H1 (cell line): Measurements from ENCODE around the gene VRK3. TPM values are rescaled to one million over a fixed set of nuclear protein-coding genes. Genes with fewer than 3 reads are reported as not detected.

Source experiments
- CTCF ChIA-PET: fragments of 300-600 bp; sonication (Branson Sonifier 250); formaldehyde crosslinking; loops from one replicate; lab custom pipeline; 2021; ENCODE audit not compliant: partially characterized antibody; lab: Charles Lee
- POLR2A ChIA-PET: fragments of 300-600 bp; sonication (Branson Sonifier 250); formaldehyde crosslinking; loops from one replicate; lab custom pipeline; 2021; ENCODE audit warnings: inconsistent platforms; ENCODE audit not compliant: partially characterized antibody; lab: Charles Lee
- DNase-seq, 2 experiments: peaks; one replicate each; pipeline versions ENCODE4 v3.0.0 to v3.0.0-alpha.2; 2010 to 2022; ENCODE audit warnings: low spot score in 2 of 2, low read depth in 1 of 2, mixed read lengths in 1 of 2
- FAIRE-seq: peaks from 2 replicates; lab custom pipeline; 2011; peaks lifted over from hg19 to GRCh38; lab: Jason Lieb, UNC
- H2AFZ ChIP-seq: 2 replicates; pipeline ENCODE4 v1.8.1; 2012; ENCODE audit warnings: low read length, inconsistent platforms
- H2AK5ac ChIP-seq: 2 replicates; pipeline ENCODE4 v1.6.1; 2013; ENCODE audit warnings: low read depth, low read length
- H2BK120ac ChIP-seq: replicated peaks from 2 replicates; pipeline ENCODE3; 2013; ENCODE audit warnings: low read depth, low read length, inconsistent platforms
- H2BK12ac ChIP-seq: 2 replicates; pipeline ENCODE4 v1.6.1; 2013; ENCODE audit warnings: low read depth, low read length
- H2BK15ac ChIP-seq: 2 replicates; pipeline ENCODE4 v1.6.1; 2013; ENCODE audit warnings: low read length
- H2BK20ac ChIP-seq: 2 replicates; pipeline ENCODE4 v1.6.1; 2013; ENCODE audit warnings: low read length
- H2BK5ac ChIP-seq: 2 replicates; pipeline ENCODE4 v1.6.1; 2013; ENCODE audit warnings: low read depth, low read length
- H3K14ac ChIP-seq: 2 replicates; pipeline ENCODE4 v1.6.1; 2013; ENCODE audit warnings: inconsistent platforms; ENCODE audit not compliant: insufficient read length
- H3K18ac ChIP-seq: 2 replicates; pipeline ENCODE4 v1.6.1; 2013; ENCODE audit warnings: low read length; ENCODE audit errors: extremely low read depth
- H3K23ac ChIP-seq: 2 replicates; pipeline ENCODE4 v1.6.1; 2013; ENCODE audit warnings: inconsistent platforms; ENCODE audit not compliant: insufficient read length
- H3K23me2 ChIP-seq: 2 replicates; pipeline ENCODE4 v1.6.1; 2013; ENCODE audit warnings: low read depth, low read length
- H3K27ac ChIP-seq: 2 replicates; pipeline ENCODE4 v1.6.1; 2011; ENCODE audit warnings: low read depth, low read length, inconsistent platforms
- H3K27me3 ChIP-seq, 4 experiments: replicated peaks in 1 of 4; 1 replicate in 1 of 4; 2 replicates in 3 of 4; pipeline versions ENCODE4 v1.6.1 to v1.8.1; 2011 to 2013; ENCODE audit warnings: low read length in 3 of 4, mild to moderate bottlenecking in 3 of 4, inconsistent platforms in 2 of 4, mixed read lengths in 2 of 4, moderate library complexity in 1 of 4; ENCODE audit not compliant: control insufficient read depth in 3 of 4, insufficient read depth in 3 of 4; ENCODE audit errors: extremely low read depth in 1 of 4
- H3K36me3 ChIP-seq, 4 experiments: 2 replicates each; pipeline versions ENCODE4 v1.6.1 to v1.8.1; 2011 to 2013; ENCODE audit warnings: mild to moderate bottlenecking in 4 of 4, low read length in 3 of 4, moderate library complexity in 2 of 4, control low read depth in 1 of 4, inconsistent platforms in 1 of 4; ENCODE audit not compliant: insufficient read depth in 4 of 4, control insufficient read depth in 2 of 4
- H3K4ac ChIP-seq: replicated peaks from 2 replicates; pipeline ENCODE3; 2013; ENCODE audit warnings: low read length, low read depth, mixed read lengths, inconsistent platforms; ENCODE audit not compliant: insufficient read length
- H3K4me1 ChIP-seq, 4 experiments: replicated peaks in 1 of 4; 1 replicate in 1 of 4; 2 replicates in 3 of 4; pipeline versions ENCODE4 v1.6.1 to v1.8.1; 2011 to 2013; ENCODE audit warnings: low read length in 3 of 4, inconsistent platforms in 2 of 4, mixed read lengths in 1 of 4; ENCODE audit not compliant: insufficient read depth in 4 of 4, control insufficient read depth in 3 of 4
- H3K4me2 ChIP-seq, 2 experiments: 2 replicates each; pipeline versions ENCODE4 v1.6.1 to v1.8.1; 2011 to 2013; ENCODE audit warnings: low read depth in 2 of 2, low read length in 2 of 2, control low read depth in 1 of 2, inconsistent platforms in 1 of 2, mild to moderate bottlenecking in 1 of 2; ENCODE audit not compliant: insufficient read depth in 1 of 2
- H3K4me3 ChIP-seq, 4 experiments: fragments of 200-600, 300-600 bp in 1 of 4; sonication (generic), shearing (Covaris generic), sonication (Bioruptor Twin) in 1 of 4; 2 replicates each; pipeline versions ENCODE4 v1.5.1 to v1.8.1; 2011 to 2016; ENCODE audit warnings: low read length in 4 of 4, low read depth in 3 of 4, control low read depth in 2 of 4, inconsistent platforms in 2 of 4, mild to moderate bottlenecking in 2 of 4, mixed read lengths in 1 of 4, moderate library complexity in 1 of 4; ENCODE audit not compliant: insufficient read depth in 2 of 4; ENCODE audit errors: extremely low read depth in 1 of 4
- H3K56ac ChIP-seq: replicated peaks from 2 replicates; pipeline ENCODE3; 2013; ENCODE audit warnings: low read depth, mild to moderate bottlenecking, mixed read lengths, low read length, inconsistent platforms; ENCODE audit not compliant: insufficient read length
- H3K79me1 ChIP-seq: 2 replicates; pipeline ENCODE4 v1.6.1; 2013; ENCODE audit warnings: low read depth, low read length, control low read depth
- H3K79me2 ChIP-seq, 2 experiments: 2 replicates each; pipeline versions ENCODE4 v1.6.1 to v1.8.1; 2012 to 2013; ENCODE audit warnings: low read length in 2 of 2, mild to moderate bottlenecking in 2 of 2, inconsistent platforms in 1 of 2; ENCODE audit not compliant: insufficient read depth in 2 of 2, control insufficient read depth in 1 of 2
- H3K9ac ChIP-seq, 4 experiments: replicated peaks in 1 of 4; 1 replicate in 1 of 4; 2 replicates in 3 of 4; pipeline versions ENCODE4 v1.6.1 to v1.8.1; 2011 to 2013; ENCODE audit warnings: low read depth in 3 of 4, low read length in 3 of 4, control low read depth in 2 of 4, mild to moderate bottlenecking in 2 of 4, moderate library complexity in 2 of 4, inconsistent platforms in 1 of 4; ENCODE audit errors: extremely low read depth in 1 of 4
- H3K9me3 ChIP-seq, 2 experiments: 2 replicates each; pipeline versions ENCODE4 v1.6.1 to v1.8.1; 2012 to 2013; ENCODE audit warnings: mild to moderate bottlenecking in 2 of 2, moderate library complexity in 2 of 2, control low read depth in 1 of 2, inconsistent platforms in 1 of 2, low read depth in 1 of 2, low read length in 1 of 2, mixed read lengths in 1 of 2; ENCODE audit not compliant: insufficient read depth in 2 of 2
- H4K20me1 ChIP-seq, 2 experiments: replicated peaks in 1 of 2; 2 replicates each; pipeline versions ENCODE3 to v1.8.1; 2011 to 2013; ENCODE audit warnings: inconsistent platforms in 2 of 2, low read length in 2 of 2, mild to moderate bottlenecking in 1 of 2; ENCODE audit not compliant: insufficient read depth in 2 of 2, control insufficient read depth in 1 of 2
- H4K5ac ChIP-seq: 2 replicates; pipeline ENCODE4 v1.6.1; 2013; ENCODE audit warnings: low read length, low read depth, mixed read lengths, inconsistent platforms; ENCODE audit not compliant: insufficient read length
- H4K8ac ChIP-seq: 2 replicates; pipeline ENCODE4 v1.8.0; 2013; ENCODE audit warnings: mild to moderate bottlenecking, moderate library complexity, low read length, inconsistent platforms; ENCODE audit not compliant: insufficient read depth; ENCODE audit errors: extremely low read depth
- H4K91ac ChIP-seq: replicated peaks from 2 replicates; pipeline ENCODE3; 2013; ENCODE audit warnings: low read length, mixed read lengths, inconsistent platforms; ENCODE audit not compliant: insufficient read length
- ASH2L ChIP-seq: fragments of 200-600, 300-600 bp; sonication (generic); IDR thresholded peaks from one replicate; pipeline ENCODE4 v1.7.1; 2017; ENCODE audit warnings: low read length
- CBX5 ChIP-seq: fragments of 300-800, 300-1000 bp; sonication (generic); IDR thresholded peaks from 2 replicates; pipeline ENCODE4 v1.7.1; 2016; ENCODE audit warnings: antibody characterized with exemption, low read length, low read depth
- PHF8 ChIP-seq: fragments of 200-600 bp; sonication (generic); conservative IDR thresholded peaks from 2 replicates; pipeline ENCODE4 v1.7.1; 2012; ENCODE audit warnings: low read depth, mild to moderate bottlenecking, inconsistent platforms, low read length, moderate library complexity
- RNF2 ChIP-seq: fragments of 200-900, 300-1000 bp; sonication (generic); IDR thresholded peaks from 2 replicates; pipeline ENCODE4 v1.7.1; 2016; ENCODE audit warnings: borderline replicate concordance, low read depth, mild to moderate bottlenecking, antibody characterized with exemption, low read length; ENCODE audit not compliant: poor library complexity, severe bottlenecking; ENCODE audit errors: missing control alignments
- TAF1 ChIP-seq: IDR thresholded peaks from 2 replicates; pipeline ENCODE4 v1.6.1; 2011; ENCODE audit warnings: mild to moderate bottlenecking, low read depth, low read length
- ZNF274 ChIP-seq: IDR thresholded peaks from 2 replicates; pipeline ENCODE4 v1.7.0; 2012; ENCODE audit warnings: low read length, borderline replicate concordance; ENCODE audit errors: extremely low read depth
- WGBS, 2 experiments: shearing (Covaris generic) in 1 of 2; methylation state at CpG; one replicate each; pipeline versions ENCODE4 v1.1.6 to v1.1.7; 2013 to 2015; ENCODE audit warnings: low lambda C conversion rate in 2 of 2, mixed read lengths in 2 of 2, inconsistent platforms in 1 of 2, low coverage in 1 of 2, missing lambda C conversion rate in 1 of 2; ENCODE audit not compliant: insufficient replicate concordance in 2 of 2, insufficient coverage in 1 of 2, insufficient read length in 1 of 2; ENCODE audit errors: extremely low coverage in 1 of 2, missing lambda C conversion rate in 1 of 2; 5-methylcytosine and 5-hydroxymethylcytosine counted together
- polyA plus RNA-seq, 7 experiments: library from polyadenylated mRNA; depleted of rRNA in 3 of 7; stranded (reverse) in 5 of 7; unstranded in 2 of 7; fragments of >200 nt in 5 of 7; fragments of 200-250 nt in 2 of 7; gene quantifications; 1 replicate in 5 of 7; 2 replicates in 1 of 7; 4 replicates in 1 of 7; pipeline versions ENCODE4 v1.2.1 to v1.2.3, GENCODE V29; 2011 to 2013; ENCODE audit warnings: missing spikeins in 2 of 7, mixed read lengths in 2 of 7
- total RNA-seq: library from RNA; stranded (reverse); fragmentation: NEBNext Ultra II Directional; extraction: Animal tissue kit (Norgen Biotek cat#: 25700); gene quantifications from 2 replicates; pipeline ENCODE4 v1.2.1, GENCODE V29; 2021

The VRK3 gene
- total and polyA plus RNA-seq, 2 of the 8 experiments (the other 6 are each of a cell fraction or from before 2014, with no cell fraction given), result 21.3 to 36.1 TPM

DNA sequence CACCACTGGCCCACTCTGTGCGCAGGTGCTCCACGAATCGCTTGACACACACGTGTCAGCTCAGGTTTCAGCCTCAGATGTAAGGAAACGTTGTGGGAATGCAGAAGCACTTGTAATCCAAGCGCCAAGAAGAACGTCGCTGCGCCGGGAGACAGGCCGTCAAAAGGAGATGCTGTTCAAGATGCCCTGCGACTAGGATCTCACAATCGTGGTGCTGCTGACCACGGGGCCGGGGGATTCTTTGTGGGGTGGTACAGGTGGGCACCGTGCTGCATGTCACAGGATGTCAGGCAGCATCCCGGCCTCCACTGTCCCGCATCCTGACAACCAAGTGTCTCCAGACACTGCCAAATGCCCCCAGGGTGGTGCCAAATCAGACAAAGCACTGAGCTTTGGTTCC is 47.3 kb downstream of the VRK3 start:
- H4K5ac ChIP-seq, result no peak overlapping the region
- no peaks in the 10 kb centered on the region for H3K79me2 ChIP-seq
- H3K36me3 ChIP-seq, result no peaks in the 10 kb centered on the region
- H2BK12ac ChIP-seq, result no peak overlapping the region
- H4K91ac ChIP-seq, result no peak overlapping the region
- H3K9me3 ChIP-seq, result no peaks in the 10 kb centered on the region
- no peak overlapping the region for H3K18ac ChIP-seq
- no peak overlapping the region for H3K14ac ChIP-seq
- no peak overlapping the region for H2AK5ac ChIP-seq
- H3K23me2 ChIP-seq, result no peaks in the 10 kb centered on the region
- H3K23ac ChIP-seq, result no peak overlapping the region
- peaks cover 0 to 2% of the 10 kb centered on the region in 2 experiments for H4K20me1 ChIP-seq
- H3K79me1 ChIP-seq, result no peaks in the 10 kb centered on the region
- H3K27me3 ChIP-seq, result no peaks in the 10 kb centered on the region
- no peak overlapping the region for H3K9ac ChIP-seq
- H2BK5ac ChIP-seq, result no peak overlapping the region
- H3K4me1 ChIP-seq, result no peaks in the 10 kb centered on the region; a peak in 1 of 7 replicates
- FAIRE-seq (no peak), DNase-seq (no peak)
- no peak overlapping the region for H3K4me3 ChIP-seq
- 89% methylated on average over 18 of the region's 18 CpGs; no CpG with 5 or more reads in 1 of the 2 experiments for WGBS, 2 experiments
- H4K8ac ChIP-seq, result no peak overlapping the region
- CTCF ChIA-PET, result interaction anchor here (0.7 to 16.2 kb wide), 7 partner anchors 13 to 158 kb away, joined by 3 to 231 read pairs (median 4); no protein-coding TSS in a partner anchor
- H3K56ac ChIP-seq, result no peak overlapping the region
- H3K4ac ChIP-seq, result no peak overlapping the region
- no peak overlapping the region for H3K4me2 ChIP-seq
- no peak overlapping the region for H2AFZ ChIP-seq
- H2BK120ac ChIP-seq, result no peak overlapping the region
- TF ChIP-seq ZNF274, result no peak
- no peak for TF ChIP-seq RNF2
- TF ChIP-seq CBX5, result no peak
- TF ChIP-seq TAF1, result no peak
- TF ChIP-seq PHF8, result no peak
- TF ChIP-seq ASH2L, result no peak
- no peak overlapping the region for H3K27ac ChIP-seq
- POLR2A ChIA-PET, result interaction anchor here (0.7 to 1.6 kb wide), 5 partner anchors 7 to 49 kb away, joined by 3 to 6 read pairs (median 3); partner anchors contain the start of genes ATF5 and NUP62
- H2BK15ac ChIP-seq, result no peak overlapping the region
- H2BK20ac ChIP-seq, result no peak overlapping the region
